ENCODE measurements around the gene OPTN. TPM values are rescaled to one million over a fixed set of nuclear protein-coding genes. Genes with fewer than 3 reads are reported as not detected.

OPTN gene
- total RNA-seq, 4 donors from 2014 or later = 55.4 to 68.5 (median 62.0) TPM

- DNase-seq (ENCODE audit: low spot score in 2 of 2) = no peak
- intact Hi-C loops (cut with DNase I; ENCODE audit: low total_unique reads) = no loop called here
- H3K4me3 ChIP-seq (ENCODE audit: low read depth, poor library complexity, severe bottlenecking) = no peak overlapping the region
- 89 to 97% methylated on average over 5 of the region's 5 CpGs for WGBS, 2 donors
- TF ChIP-seq, protein P1, sequence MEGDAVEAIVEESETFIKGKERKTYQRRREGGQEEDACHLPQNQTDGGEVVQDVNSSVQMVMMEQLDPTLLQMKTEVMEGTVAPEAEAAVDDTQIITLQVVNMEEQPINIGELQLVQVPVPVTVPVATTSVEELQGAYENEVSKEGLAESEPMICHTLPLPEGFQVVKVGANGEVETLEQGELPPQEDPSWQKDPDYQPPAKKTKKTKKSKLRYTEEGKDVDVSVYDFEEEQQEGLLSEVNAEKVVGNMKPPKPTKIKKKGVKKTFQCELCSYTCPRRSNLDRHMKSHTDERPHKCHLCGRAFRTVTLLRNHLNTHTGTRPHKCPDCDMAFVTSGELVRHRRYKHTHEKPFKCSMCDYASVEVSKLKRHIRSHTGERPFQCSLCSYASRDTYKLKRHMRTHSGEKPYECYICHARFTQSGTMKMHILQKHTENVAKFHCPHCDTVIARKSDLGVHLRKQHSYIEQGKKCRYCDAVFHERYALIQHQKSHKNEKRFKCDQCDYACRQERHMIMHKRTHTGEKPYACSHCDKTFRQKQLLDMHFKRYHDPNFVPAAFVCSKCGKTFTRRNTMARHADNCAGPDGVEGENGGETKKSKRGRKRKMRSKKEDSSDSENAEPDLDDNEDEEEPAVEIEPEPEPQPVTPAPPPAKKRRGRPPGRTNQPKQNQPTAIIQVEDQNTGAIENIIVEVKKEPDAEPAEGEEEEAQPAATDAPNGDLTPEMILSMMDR (IDR thresholded peaks at IDR 0.05) = no peak
- no peak for TF ChIP-seq POLR2A (IDR thresholded peaks at IDR 0.05)
Measured at GRCh38 chr10:13062803-13063202, 37.2 kb upstream of the OPTN start.

GRCh38 chr10:13066527-13066926 lies 33.4 kb upstream of the OPTN start:
- no peak for TF ChIP-seq POLR2A (IDR thresholded peaks at IDR 0.05)
- TF ChIP-seq, protein P1 (IDR thresholded peaks at IDR 0.05) = no peak
- intact Hi-C loops (cut with DNase I; ENCODE audit: low total_unique reads) = no loop called here
- WGBS, 2 donors = 53 to 61% methylated on average over 6 of the region's 6 CpGs
- H3K4me3 ChIP-seq (ENCODE audit: low read depth, poor library complexity, severe bottlenecking) = no peak overlapping the region
- no peak for DNase-seq (ENCODE audit: low spot score in 2 of 2)

DNA sequence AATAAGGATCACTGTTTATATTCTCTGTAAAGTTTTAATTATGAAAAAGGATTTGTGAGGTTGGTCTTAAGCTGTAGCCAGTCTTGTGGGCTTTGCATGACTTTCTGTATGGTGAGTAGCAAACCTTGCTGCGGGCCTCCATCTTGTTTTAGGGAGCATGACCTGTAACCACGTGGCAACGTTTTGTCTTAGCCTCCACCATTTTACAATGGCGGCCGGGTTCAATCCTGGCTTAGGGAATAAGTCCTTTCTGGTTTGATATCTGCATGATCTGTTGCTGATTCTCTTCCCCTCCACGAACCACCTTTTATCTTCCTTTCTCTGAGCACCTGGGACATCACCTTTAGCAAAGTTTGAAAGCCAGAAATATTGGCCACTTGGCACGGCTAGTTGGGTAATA lies 32.5 kb upstream of the OPTN start:
- 77 to 78% methylated on average over 7 of the region's 7 CpGs for whole genome bisulfite sequencing, 2 donors
- intact Hi-C loops (cut with DNase I; ENCODE audit: low total_unique reads) = no loop called here
- DNase-seq (ENCODE audit: low spot score in 2 of 2) = no peak
- TF ChIP-seq, protein P1 (IDR thresholded peaks at IDR 0.05) = no peak
- TF ChIP-seq POLR2A (IDR thresholded peaks at IDR 0.05) = no peak
- H3K4me3 ChIP-seq (ENCODE audit: low read depth, poor library complexity, severe bottlenecking) = no peak overlapping the region

GRCh38 chr10:13068071-13068470 lies 31.9 kb upstream of the OPTN start:
- DNase-seq (ENCODE audit: low spot score in 2 of 2) = no peak
- no peak for TF ChIP-seq POLR2A (IDR thresholded peaks at IDR 0.05)
- TF ChIP-seq, protein P1 (IDR thresholded peaks at IDR 0.05) = no peak
- 40 to 49% methylated on average over 5 of the region's 5 CpGs for WGBS, 2 donors
- intact Hi-C loops (cut with DNase I; ENCODE audit: low total_unique reads) = no loop called here
- H3K4me3 ChIP-seq (ENCODE audit: low read depth, poor library complexity, severe bottlenecking) = no peak overlapping the region

- no peak overlapping the region for H3K4me3 ChIP-seq (ENCODE audit: low read depth, poor library complexity, severe bottlenecking)
- intact Hi-C loops (cut with DNase I; ENCODE audit: low total_unique reads) = no loop called here
- TF ChIP-seq POLR2A (IDR thresholded peaks at IDR 0.05) = no peak
- TF ChIP-seq, protein P1 (IDR thresholded peaks at IDR 0.05) = no peak
- no peak for DNase-seq (ENCODE audit: low spot score in 2 of 2)
- WGBS, 2 donors = 60 to 65% methylated on average over 2 of the region's 2 CpGs
Measured at GRCh38 chr10:13068484-13068883, 31.5 kb upstream of the OPTN start.

DNA sequence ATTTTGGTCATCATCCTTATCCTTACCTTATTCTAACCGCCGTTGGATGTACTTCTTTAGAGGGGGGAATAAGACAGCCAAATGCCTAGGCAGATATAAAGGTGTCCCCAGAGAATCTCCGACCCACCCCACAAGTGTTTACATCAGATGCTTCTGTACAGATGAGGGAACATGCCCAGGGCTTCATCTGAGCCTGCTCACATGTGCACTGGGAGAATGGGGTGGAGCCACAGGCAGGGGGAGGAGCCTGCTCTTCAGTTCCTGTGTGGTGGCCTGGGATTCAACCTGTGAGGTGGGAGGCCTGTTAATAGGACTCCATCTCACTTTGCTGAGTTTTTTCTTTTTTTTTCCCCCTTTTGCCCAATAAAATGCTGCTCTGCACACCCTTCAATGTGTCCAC lies 27.6 kb upstream of the OPTN start:
- WGBS, 2 donors = 94 to 97% methylated on average over 3 of the region's 3 CpGs
- DNase-seq (ENCODE audit: low spot score in 2 of 2) = no peak
- intact Hi-C loops (cut with DNase I; ENCODE audit: low total_unique reads) = loop anchor here (5.0 kb wide), 1 partner anchor 810 kb away; no protein-coding TSS in a partner anchor
- TF ChIP-seq POLR2A (IDR thresholded peaks at IDR 0.05) = no peak
- TF ChIP-seq, protein P1 (IDR thresholded peaks at IDR 0.05) = no peak
- H3K4me3 ChIP-seq (ENCODE audit: low read depth, poor library complexity, severe bottlenecking) = no peak overlapping the region
